HepG2 (cell line): ENCODE results near the gene SIAH2. TPM values are rescaled to one million over a fixed set of nuclear protein-coding genes. Genes with fewer than 3 reads are reported as not detected.

ENCODE experiments used
- CENPX ChIP-seq: sonication (generic); formaldehyde crosslinking; IDR thresholded peaks from 2 replicates; pipeline ENCODE4 v1.9.0; 2021; ENCODE audit warnings: mild to moderate bottlenecking, missing genetic modification reagents, moderate library complexity
- DPF2 ChIP-seq: sonication (generic); formaldehyde crosslinking; IDR thresholded peaks from 2 replicates; pipeline ENCODE4 v1.4.0; 2020; ENCODE audit warnings: mild to moderate bottlenecking, low read depth, missing genetic modification reagents, borderline replicate concordance
- ELF3 ChIP-seq: IDR thresholded peaks from 2 replicates; pipeline ENCODE4 v1.6.1; 2016; ENCODE audit warnings: missing genetic modification reagents, missing compliant biosample characterization
- ELF4 ChIP-seq: sonication (generic); formaldehyde crosslinking; IDR thresholded peaks from 2 replicates; pipeline ENCODE4 v1.5.0; 2020; ENCODE audit warnings: missing genetic modification reagents, mild to moderate bottlenecking, moderate library complexity, borderline replicate concordance
- NFIC ChIP-seq: IDR thresholded peaks from 2 replicates; pipeline ENCODE4 v1.6.1; 2012; ENCODE audit warnings: mild to moderate bottlenecking, low read length, inconsistent platforms
- NONO ChIP-seq, 2 experiments: fragments of 450-650 bp in 1 of 2; sonication (generic) in 1 of 2; formaldehyde crosslinking in 1 of 2; IDR thresholded peaks in 1 of 2; conservative IDR thresholded peaks in 1 of 2; 2 replicates each; pipeline versions ENCODE4 v1.6.1 to v1.8.0; 2017 to 2022; ENCODE audit warnings: mild to moderate bottlenecking in 1 of 2, missing genetic modification reagents in 1 of 2, moderate library complexity in 1 of 2
- PAWR ChIP-seq: sonication (generic); formaldehyde crosslinking; IDR thresholded peaks from 2 replicates; pipeline ENCODE4 v1.4.0; 2020; ENCODE audit warnings: missing genetic modification reagents, mild to moderate bottlenecking, borderline replicate concordance
- RBM22 ChIP-seq: fragments of 200-400 bp; formaldehyde crosslinking; optimal IDR thresholded peaks from 2 replicates; pipeline ENCODE3; 2017; ENCODE audit warnings: mild to moderate bottlenecking, low read length, moderate library complexity
- SOX13 ChIP-seq, 3 experiments: fragments of 450-650 bp in 1 of 3; sonication (generic) in 1 of 3; formaldehyde crosslinking in 1 of 3; IDR thresholded peaks in 2 of 3; conservative IDR thresholded peaks in 1 of 3; 2 replicates each; pipeline versions ENCODE4 v1.5.0 to v1.6.1; 2016 to 2020; ENCODE audit warnings: antibody characterized with exemption in 1 of 3, mild to moderate bottlenecking in 1 of 3, missing compliant biosample characterization in 1 of 3, missing genetic modification reagents in 1 of 3, moderate library complexity in 1 of 3
- SP140L ChIP-seq: sonication (generic); formaldehyde crosslinking; IDR thresholded peaks from 2 replicates; pipeline ENCODE4 v1.4.0; 2020; ENCODE audit warnings: missing genetic modification reagents, borderline replicate concordance
- WIZ ChIP-seq: sonication (generic); formaldehyde crosslinking; IDR thresholded peaks from 2 replicates; pipeline ENCODE4 v1.5.1; 2020; ENCODE audit warnings: mild to moderate bottlenecking, missing genetic modification reagents
- ZFP36L1 ChIP-seq: sonication (generic); formaldehyde crosslinking; IDR thresholded peaks from 2 replicates; pipeline ENCODE4 v1.8.0; 2022; ENCODE audit warnings: mild to moderate bottlenecking, missing genetic modification reagents, moderate library complexity
- ZNF121 ChIP-seq: sonication (generic); formaldehyde crosslinking; IDR thresholded peaks from 2 replicates; pipeline ENCODE4 v1.5.0; 2020; ENCODE audit warnings: mild to moderate bottlenecking, missing genetic modification reagents
- ZNF362 ChIP-seq: sonication (generic); formaldehyde crosslinking; IDR thresholded peaks from 2 replicates; pipeline ENCODE4 v1.4.0; 2020; ENCODE audit warnings: missing genetic modification reagents, mild to moderate bottlenecking, borderline replicate concordance
- ZNF597 ChIP-seq: sonication (generic); formaldehyde crosslinking; IDR thresholded peaks from 2 replicates; pipeline ENCODE4 v1.5.0; 2020; ENCODE audit warnings: missing genetic modification reagents
- ZNF784 ChIP-seq: sonication (generic); formaldehyde crosslinking; IDR thresholded peaks from 2 replicates; pipeline ENCODE4 v1.5.1; 2020; ENCODE audit warnings: missing genetic modification reagents, mild to moderate bottlenecking, borderline replicate concordance
- ZNF878 ChIP-seq: sonication (generic); formaldehyde crosslinking; IDR thresholded peaks from 2 replicates; pipeline ENCODE4 v1.8.1; 2023; ENCODE audit warnings: mild to moderate bottlenecking, missing genetic modification reagents, moderate library complexity
- polyA plus RNA-seq, 8 experiments: library from polyadenylated mRNA; depleted of rRNA in 3 of 8; stranded (reverse) in 7 of 8; unstranded in 1 of 8; fragments of >200 nt; fragmentation: Illumina TruSeq in 4 of 8; extraction: Trizol in 4 of 8; gene quantifications; 2 replicates each; pipeline versions ENCODE4 v1.2.1 to v1.2.3, GENCODE V29; 2011 to 2016; ENCODE audit warnings: low read depth in 4 of 8, missing spikeins in 1 of 8, mixed read lengths in 1 of 8; ENCODE audit not compliant: insufficient read depth in 1 of 8
- total RNA-seq, 5 experiments: library from RNA; depleted of rRNA; stranded (reverse); fragments of >200 nt; fragmentation: Illumina TruSeq; extraction: Trizol; gene quantifications; 2 replicates each; pipeline ENCODE4 v1.2.3, GENCODE V29; 2016; ENCODE audit warnings: low read depth in 1 of 5
- TF ChIP-seq, protein P1 (sequence below): sonication (generic); formaldehyde crosslinking; IDR thresholded peaks from 2 replicates; pipeline ENCODE4 v1.5.0; 2020; ENCODE audit warnings: mild to moderate bottlenecking, missing genetic modification reagents, moderate library complexity
- TF ChIP-seq, protein P2 (sequence below), 2 experiments: sonication (generic) in 1 of 2; formaldehyde crosslinking in 1 of 2; IDR thresholded peaks; 2 replicates each; pipeline versions ENCODE4 v1.4.0 to v1.6.1; 2018 to 2020; ENCODE audit warnings: missing genetic modification reagents in 2 of 2, borderline replicate concordance in 1 of 2, low read depth in 1 of 2, mild to moderate bottlenecking in 1 of 2, missing biosample characterization in 1 of 2

SIAH2 gene
- total and polyA plus RNA-seq, 2 of the 13 experiments (the other 11 are each of a cell fraction or from before 2014, with no cell fraction given): 71.8 to 117 TPM

GRCh38 chr3:150765949-150766720, 3.2 kb upstream of the SIAH2 start (continued):
- TF ChIP-seq, protein P1, sequence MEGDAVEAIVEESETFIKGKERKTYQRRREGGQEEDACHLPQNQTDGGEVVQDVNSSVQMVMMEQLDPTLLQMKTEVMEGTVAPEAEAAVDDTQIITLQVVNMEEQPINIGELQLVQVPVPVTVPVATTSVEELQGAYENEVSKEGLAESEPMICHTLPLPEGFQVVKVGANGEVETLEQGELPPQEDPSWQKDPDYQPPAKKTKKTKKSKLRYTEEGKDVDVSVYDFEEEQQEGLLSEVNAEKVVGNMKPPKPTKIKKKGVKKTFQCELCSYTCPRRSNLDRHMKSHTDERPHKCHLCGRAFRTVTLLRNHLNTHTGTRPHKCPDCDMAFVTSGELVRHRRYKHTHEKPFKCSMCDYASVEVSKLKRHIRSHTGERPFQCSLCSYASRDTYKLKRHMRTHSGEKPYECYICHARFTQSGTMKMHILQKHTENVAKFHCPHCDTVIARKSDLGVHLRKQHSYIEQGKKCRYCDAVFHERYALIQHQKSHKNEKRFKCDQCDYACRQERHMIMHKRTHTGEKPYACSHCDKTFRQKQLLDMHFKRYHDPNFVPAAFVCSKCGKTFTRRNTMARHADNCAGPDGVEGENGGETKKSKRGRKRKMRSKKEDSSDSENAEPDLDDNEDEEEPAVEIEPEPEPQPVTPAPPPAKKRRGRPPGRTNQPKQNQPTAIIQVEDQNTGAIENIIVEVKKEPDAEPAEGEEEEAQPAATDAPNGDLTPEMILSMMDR (CRISPR knock-in tag): 0 out of 2 replicates have a peak, but pooled peaks have one; percentile 25
- peak; percentile 33; the same call in 1 of the 2 replicates for TF ChIP-seq ZFP36L1 (CRISPR knock-in tag)
- TF ChIP-seq ZNF784: no peak; the same call in 1 of the 2 replicates
- TF ChIP-seq ZNF362 (CRISPR knock-in tag): peak; percentile 25; the same call in 1 of the 2 replicates
- TF ChIP-seq ELF4 (CRISPR knock-in tag): no peak
- TF ChIP-seq, protein P2, sequence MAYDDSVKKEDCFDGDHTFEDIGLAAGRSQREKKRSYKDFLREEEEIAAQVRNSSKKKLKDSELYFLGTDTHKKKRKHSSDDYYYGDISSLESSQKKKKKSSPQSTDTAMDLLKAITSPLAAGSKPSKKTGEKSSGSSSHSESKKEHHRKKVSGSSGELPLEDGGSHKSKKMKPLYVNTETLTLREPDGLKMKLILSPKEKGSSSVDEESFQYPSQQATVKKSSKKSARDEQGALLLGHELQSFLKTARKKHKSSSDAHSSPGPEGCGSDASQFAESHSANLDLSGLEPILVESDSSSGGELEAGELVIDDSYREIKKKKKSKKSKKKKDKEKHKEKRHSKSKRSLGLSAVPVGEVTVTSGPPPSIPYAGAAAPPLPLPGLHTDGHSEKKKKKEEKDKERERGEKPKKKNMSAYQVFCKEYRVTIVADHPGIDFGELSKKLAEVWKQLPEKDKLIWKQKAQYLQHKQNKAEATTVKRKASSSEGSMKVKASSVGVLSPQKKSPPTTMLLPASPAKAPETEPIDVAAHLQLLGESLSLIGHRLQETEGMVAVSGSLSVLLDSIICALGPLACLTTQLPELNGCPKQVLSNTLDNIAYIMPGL (CRISPR knock-in tag; IDR thresholded peaks at IDR 0.05; ENCODE audit: borderline replicate concordance in 1 of 2, low read depth in 1 of 2): peak; percentile 47 to 62; a peak in 2 of 4 replicates
- TF ChIP-seq WIZ (CRISPR knock-in tag): no peak
- TF ChIP-seq CENPX (CRISPR knock-in tag): no peak
- TF ChIP-seq ZNF597 (CRISPR knock-in tag): no peak
- no peak for TF ChIP-seq NONO (IDR thresholded peaks at IDR 0.05)
- TF ChIP-seq NONO (CRISPR knock-in tag; conservative IDR thresholded peaks at IDR 0.05): peak; percentile 60; the same call in 1 of the 2 replicates
- peak; percentile 64 for TF ChIP-seq RBM22
- TF ChIP-seq ZNF878: no peak
- no peak for TF ChIP-seq PAWR (CRISPR knock-in tag)
- TF ChIP-seq SOX13 (IDR thresholded peaks at IDR 0.05): peak; percentile 71
- TF ChIP-seq SOX13 (CRISPR knock-in tag; conservative IDR thresholded peaks at IDR 0.05 in 1 of 2, IDR thresholded peaks at IDR 0.05 in 1 of 2): peak in 1 of 2 experiments; percentile 96; a peak in 2 of 4 replicates
- TF ChIP-seq NFIC: peak; percentile 83
- no peak for TF ChIP-seq SP140L (CRISPR knock-in tag)
- TF ChIP-seq DPF2: peak; percentile 62; the same call in 1 of the 2 replicates
- TF ChIP-seq ELF3 (CRISPR knock-in tag): peak; percentile 82
- TF ChIP-seq ZNF121 (CRISPR knock-in tag): peak; percentile 67
